Activated naive CD4-positive, alpha-beta T cell treated with anti-CD3 and anti-CD28 coated beads, Interleukin-2, amount 10 ng/mL, durations not matched to agents 7 days and 5 days (primary cell): ENCODE results near the gene CXCL1.

ENCODE experiments used
- CTCF ChIA-PET: fragments of 350-600 bp; sonication (Branson Sonifier 250); formaldehyde crosslinking; loops from one replicate; lab custom pipeline; 2021; ENCODE audit warnings: antibody characterized with exemption; lab: Charles Lee
- DNase-seq: peaks from one replicate; pipeline ENCODE4 v3.0.0-alpha.2; 2020
- H3K27ac Mint-ChIP-seq: one replicate; pipeline ENCODE4 v1.8.0; 2021; ENCODE audit warnings: mild to moderate bottlenecking, moderate library complexity, mixed read lengths
- H3K27me3 Mint-ChIP-seq: one replicate; pipeline ENCODE4 v1.8.0; 2021; ENCODE audit warnings: mild to moderate bottlenecking, mixed read lengths
- H3K36me3 Mint-ChIP-seq: one replicate; pipeline ENCODE4 v1.8.0; 2021; ENCODE audit warnings: mixed read lengths
- H3K4me1 Mint-ChIP-seq: one replicate; pipeline ENCODE4 v1.8.0; 2021; ENCODE audit warnings: mixed read lengths
- H3K4me3 Mint-ChIP-seq: one replicate; pipeline ENCODE4 v1.8.0; 2021; ENCODE audit warnings: mild to moderate bottlenecking, moderate library complexity, mixed read lengths
- H3K9me3 Mint-ChIP-seq: one replicate; pipeline ENCODE4 v1.8.0; 2021; ENCODE audit warnings: mixed read lengths

Gene CXCL1

DNA sequence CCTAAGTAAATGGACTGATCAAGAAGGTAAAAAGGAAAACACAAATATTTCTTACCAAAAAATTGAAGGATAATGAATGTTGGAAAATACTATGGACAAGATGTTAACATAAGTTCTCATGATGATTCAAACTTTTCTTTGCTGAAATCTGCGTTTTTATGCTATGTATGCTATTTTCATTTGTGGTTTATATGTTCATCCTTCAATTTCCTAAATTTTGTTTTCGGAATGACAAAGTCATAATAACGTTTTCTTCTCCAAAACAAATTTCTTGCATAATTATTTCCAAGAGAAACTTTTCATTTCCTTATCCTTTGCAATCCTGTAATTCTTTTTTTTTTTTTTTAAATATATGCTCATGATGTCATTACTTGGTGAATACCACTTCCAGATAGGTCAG, 8.3 kb upstream of the CXCL1 start:
- Mint-ChIP-seq H3K36me3 (no peaks in the 10 kb centered on the region), H3K4me3 (no peak overlapping the region), H3K27me3 (no peaks in the 10 kb centered on the region), H3K9me3 (no peaks in the 10 kb centered on the region), H3K27ac (no peak overlapping the region), H3K4me1 (no peaks in the 10 kb centered on the region)
- no peak for DNase-seq
- CTCF ChIA-PET = no interaction called here

DNA sequence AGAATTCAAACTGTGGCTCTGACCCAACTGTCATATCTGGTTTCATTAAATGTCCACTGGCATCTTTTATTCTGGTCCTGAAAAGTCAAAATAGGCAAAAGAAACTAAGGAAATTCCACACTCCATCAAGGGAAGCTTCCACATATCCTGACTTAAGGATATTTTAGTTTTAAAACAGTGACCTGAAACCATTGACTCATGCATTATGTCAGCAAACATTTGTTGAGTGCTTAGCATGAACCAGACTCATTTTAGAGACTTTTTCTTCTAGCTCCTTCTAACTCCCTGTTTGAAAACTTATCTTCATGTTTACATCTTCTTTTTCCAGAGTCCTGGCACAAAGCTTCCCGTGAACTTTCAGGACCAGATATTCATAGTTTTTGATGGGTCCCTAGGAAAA, 6.9 kb upstream of the CXCL1 start:
- no peaks in the 10 kb centered on the region for H3K9me3 Mint-ChIP-seq
- H3K36me3 Mint-ChIP-seq = no peaks in the 10 kb centered on the region
- no peaks in the 10 kb centered on the region for H3K27me3 Mint-ChIP-seq
- H3K27ac Mint-ChIP-seq = no peak overlapping the region
- no peaks in the 10 kb centered on the region for H3K4me1 Mint-ChIP-seq
- DNase-seq = no peak
- CTCF ChIA-PET = no interaction called here
- no peak overlapping the region for H3K4me3 Mint-ChIP-seq

DNA sequence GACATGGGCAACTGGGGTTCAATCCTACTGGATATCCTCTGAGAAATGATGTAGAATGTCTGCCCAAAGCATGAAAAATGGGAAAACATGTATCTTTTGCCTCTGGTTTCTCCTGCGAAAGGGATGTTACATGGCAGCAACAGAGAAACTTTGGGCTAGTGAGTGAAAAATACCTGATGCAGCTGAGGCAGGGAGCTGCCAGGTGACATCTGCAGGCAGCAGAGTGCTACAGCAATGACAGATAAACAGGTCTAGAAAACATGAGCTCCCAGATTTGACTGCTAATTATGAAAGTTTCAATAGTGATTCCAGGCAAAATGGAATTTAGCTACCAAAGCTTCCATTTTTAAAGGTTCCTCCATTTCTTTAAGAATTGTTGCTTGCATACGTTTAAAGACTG, 4.8 kb upstream of the CXCL1 start:
- Mint-ChIP-seq H3K4me3 (no peak overlapping the region), H3K27ac (no peak overlapping the region), H3K4me1 (no peaks in the 10 kb centered on the region), H3K9me3 (no peaks in the 10 kb centered on the region), H3K27me3 (peaks cover 15% of the 10 kb centered on the region), H3K36me3 (no peaks in the 10 kb centered on the region)
- CTCF ChIA-PET = interaction anchor here (0.6 to 0.8 kb wide), 2 partner anchors 59 to 200 kb away, joined by 3 to 4 read pairs; no protein-coding TSS in a partner anchor
- no peak for DNase-seq

DNA sequence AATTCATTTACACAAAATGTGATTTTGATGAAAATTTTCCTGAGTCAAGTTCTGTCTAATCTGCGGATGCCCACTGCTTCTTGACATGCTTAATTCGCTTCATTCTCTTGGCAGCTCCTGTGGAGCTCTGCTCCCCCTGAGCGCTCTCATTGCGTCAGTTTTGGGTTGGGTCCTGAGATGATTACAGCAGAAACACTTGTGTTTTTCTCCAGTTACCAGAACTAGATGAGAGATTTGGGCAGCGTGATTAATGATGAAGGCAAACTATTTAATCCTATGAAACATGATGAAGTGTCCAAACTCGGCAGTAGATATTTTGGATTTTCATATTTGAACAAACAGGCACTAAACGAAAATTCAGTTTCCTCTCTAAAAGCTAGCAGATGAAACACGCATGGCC, 4.2 kb upstream of the CXCL1 start:
- peaks cover 21% of the 10 kb centered on the region for H3K27me3 Mint-ChIP-seq
- CTCF ChIA-PET = interaction anchor here (0.6 to 0.8 kb wide), 2 partner anchors 60 to 201 kb away, joined by 3 to 4 read pairs; no protein-coding TSS in a partner anchor

DNA sequence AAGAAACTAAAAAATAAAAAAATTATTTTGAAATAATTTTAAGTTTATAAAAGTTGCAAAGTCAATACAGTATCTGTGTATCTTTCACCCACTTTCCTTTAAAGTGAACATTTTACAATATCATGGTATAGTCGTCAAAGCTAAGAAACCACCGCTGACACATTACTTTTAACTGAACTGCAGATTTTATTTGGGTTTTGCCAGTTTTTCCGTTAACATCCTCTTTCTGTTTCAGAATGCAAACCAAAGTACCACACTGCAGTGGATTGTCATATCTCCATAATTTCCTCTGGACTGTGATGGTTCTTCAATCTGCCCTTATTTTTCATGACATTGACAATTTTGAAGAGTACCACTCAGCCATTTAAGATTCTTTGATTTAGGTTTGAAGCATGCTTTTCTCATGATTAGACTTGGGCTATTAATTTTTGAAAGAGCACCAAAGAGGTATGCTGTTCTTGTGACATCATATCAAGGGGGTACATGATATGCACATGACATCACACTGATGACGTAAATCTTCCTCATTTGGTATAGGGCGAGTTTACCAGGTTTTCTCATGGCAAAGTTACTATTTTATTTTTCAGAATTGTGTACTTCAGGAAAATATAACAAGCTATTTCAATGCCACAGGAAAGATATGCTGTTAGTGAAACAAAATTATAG, 3.6 kb upstream of the CXCL1 start:
- peaks cover 26% of the 10 kb centered on the region for H3K27me3 Mint-ChIP-seq
- H3K9me3 Mint-ChIP-seq = no peaks in the 10 kb centered on the region
- H3K4me1 Mint-ChIP-seq = no peaks in the 10 kb centered on the region
- CTCF ChIA-PET = no interaction called here
- H3K27ac Mint-ChIP-seq = no peak overlapping the region
- H3K36me3 Mint-ChIP-seq = no peaks in the 10 kb centered on the region
- DNase-seq = no peak
- no peak overlapping the region for H3K4me3 Mint-ChIP-seq

More for the DNA sequence above, 4.2 kb upstream of the CXCL1 start:
- Mint-ChIP-seq H3K4me3 (no peak overlapping the region), H3K27ac (no peak overlapping the region), H3K4me1 (no peaks in the 10 kb centered on the region), H3K36me3 (no peaks in the 10 kb centered on the region), H3K9me3 (no peaks in the 10 kb centered on the region)
- DNase-seq = no peak

DNA sequence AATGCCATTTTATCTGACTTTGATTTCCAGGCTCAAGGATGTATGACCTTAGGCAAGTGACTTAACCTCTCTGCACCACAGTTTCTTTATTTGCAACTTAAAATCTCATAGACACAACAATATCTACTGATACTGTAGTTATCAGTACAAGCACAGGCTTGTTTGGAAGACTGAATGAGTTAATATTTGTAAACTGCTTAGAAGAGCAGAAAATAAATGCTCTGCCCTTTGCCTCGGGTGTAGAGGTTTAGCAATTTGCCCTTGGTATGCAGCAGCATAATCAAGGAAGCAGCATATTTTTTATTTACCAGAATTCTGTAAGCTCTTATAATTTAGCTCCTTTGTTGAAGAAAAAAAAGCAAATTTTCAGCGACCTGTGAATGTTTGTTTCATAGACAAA, 2.9 kb upstream of the CXCL1 start:
- H3K4me1 Mint-ChIP-seq = no peaks in the 10 kb centered on the region
- DNase-seq = no peak
- peaks cover 26% of the 10 kb centered on the region for H3K27me3 Mint-ChIP-seq
- no peaks in the 10 kb centered on the region for H3K36me3 Mint-ChIP-seq
- H3K9me3 Mint-ChIP-seq = no peaks in the 10 kb centered on the region
- no peak overlapping the region for H3K27ac Mint-ChIP-seq
- CTCF ChIA-PET = no interaction called here
- no peak overlapping the region for H3K4me3 Mint-ChIP-seq

DNA sequence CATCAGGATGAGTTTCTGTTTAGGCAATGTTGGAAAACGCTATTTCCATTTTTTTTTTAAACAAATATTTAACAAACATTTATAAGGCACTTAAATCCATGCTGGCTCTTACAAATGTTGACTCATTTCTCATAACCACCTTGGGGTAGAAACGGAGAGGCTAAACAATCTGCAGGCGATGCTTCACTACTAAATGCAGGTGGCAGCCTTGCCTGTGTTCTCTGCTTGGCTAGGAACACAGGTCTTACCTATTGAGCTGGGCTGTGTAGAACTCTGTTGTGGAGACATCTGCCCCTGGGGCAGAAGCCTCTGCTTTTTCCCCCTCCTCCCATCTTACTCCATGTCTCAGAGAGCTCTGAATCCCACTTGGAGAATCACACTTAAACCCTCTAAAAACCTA, 1.4 kb upstream of the CXCL1 start:
- H3K27ac Mint-ChIP-seq = no peak overlapping the region
- no peaks in the 10 kb centered on the region for H3K9me3 Mint-ChIP-seq
- H3K4me3 Mint-ChIP-seq = no peak overlapping the region
- peaks cover 26% of the 10 kb centered on the region for H3K27me3 Mint-ChIP-seq
- no peaks in the 10 kb centered on the region for H3K4me1 Mint-ChIP-seq
- H3K36me3 Mint-ChIP-seq = no peaks in the 10 kb centered on the region
- DNase-seq = no peak
- CTCF ChIA-PET = no interaction called here

DNA sequence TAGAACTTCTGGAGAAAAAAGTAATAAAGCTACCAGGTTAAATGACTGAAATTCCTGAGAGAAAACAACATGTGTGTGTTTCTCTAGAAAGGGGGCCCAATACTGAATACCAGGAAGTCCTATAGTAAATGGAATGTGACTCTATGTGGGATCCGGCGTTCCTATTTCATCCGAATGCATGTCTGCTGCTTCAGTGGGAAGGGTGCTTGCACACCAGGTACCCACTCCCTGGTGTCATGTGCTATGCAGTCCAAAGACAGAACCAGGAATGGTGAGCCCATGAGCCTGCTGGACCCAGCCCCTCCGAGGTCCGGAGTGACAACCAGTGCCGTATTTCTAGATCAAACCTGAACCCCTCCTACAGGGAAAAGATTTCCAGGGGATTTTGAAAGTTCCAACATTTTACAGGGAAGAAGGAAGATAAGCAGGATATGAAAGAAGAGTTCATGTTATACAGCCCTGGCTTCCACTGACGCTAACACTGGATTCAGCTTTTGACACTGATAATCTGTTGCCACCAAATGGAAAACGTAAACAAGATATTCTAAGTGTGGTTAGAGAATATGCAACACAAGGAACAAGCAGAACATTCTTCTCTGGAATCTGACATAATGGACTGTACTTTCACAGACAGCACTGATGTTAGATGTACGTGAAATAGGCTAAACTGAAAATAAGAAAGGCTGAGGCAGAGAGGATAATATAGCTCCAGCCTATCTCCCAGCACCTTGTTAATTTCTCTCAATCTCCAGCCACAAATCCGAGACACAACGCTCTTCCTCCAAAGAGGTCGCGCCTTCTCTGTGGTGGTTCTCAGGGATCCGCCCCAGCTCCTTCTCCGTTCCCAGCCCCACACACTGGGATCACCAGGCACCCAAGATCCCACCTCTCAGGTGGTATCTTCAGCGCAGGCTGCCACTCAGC, 725 bp upstream of the CXCL1 start:
- no peak overlapping the region for H3K4me3 Mint-ChIP-seq
- H3K27me3 Mint-ChIP-seq = peaks cover 26% of the 10 kb centered on the region
- H3K9me3 Mint-ChIP-seq = no peaks in the 10 kb centered on the region
- no peaks in the 10 kb centered on the region for H3K36me3 Mint-ChIP-seq
- no peaks in the 10 kb centered on the region for H3K4me1 Mint-ChIP-seq
- DNase-seq = no peak
- CTCF ChIA-PET = interaction anchor here (1.2 kb wide), 1 partner anchor 207 kb away, joined by 4 read pairs; no protein-coding TSS in a partner anchor
- no peak overlapping the region for H3K27ac Mint-ChIP-seq

DNA sequence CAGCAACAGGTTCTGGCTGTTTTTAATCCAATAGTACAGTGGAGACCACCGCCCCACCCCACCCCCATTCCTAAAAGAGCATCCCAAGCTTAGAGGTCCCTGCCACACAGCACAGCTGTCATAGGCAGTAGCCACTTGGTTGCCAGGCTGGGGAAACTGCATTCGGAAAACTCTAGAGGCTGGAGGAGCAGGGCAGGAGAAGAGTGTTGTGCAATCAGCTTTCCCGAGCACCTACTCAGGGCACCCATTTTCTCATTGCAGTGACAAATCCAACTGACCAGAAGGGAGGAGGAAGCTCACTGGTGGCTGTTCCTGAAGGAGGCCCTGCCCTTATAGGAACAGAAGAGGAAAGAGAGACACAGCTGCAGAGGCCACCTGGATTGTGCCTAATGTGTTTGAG, 1.1 kb downstream of the CXCL1 start:
- no peaks in the 10 kb centered on the region for H3K9me3 Mint-ChIP-seq
- CTCF ChIA-PET = no interaction called here
- no peak overlapping the region for H3K4me3 Mint-ChIP-seq
- no peaks in the 10 kb centered on the region for H3K36me3 Mint-ChIP-seq
- H3K27ac Mint-ChIP-seq = no peak overlapping the region
- peaks cover 26% of the 10 kb centered on the region for H3K27me3 Mint-ChIP-seq
- DNase-seq = no peak
- H3K4me1 Mint-ChIP-seq = no peaks in the 10 kb centered on the region

DNA sequence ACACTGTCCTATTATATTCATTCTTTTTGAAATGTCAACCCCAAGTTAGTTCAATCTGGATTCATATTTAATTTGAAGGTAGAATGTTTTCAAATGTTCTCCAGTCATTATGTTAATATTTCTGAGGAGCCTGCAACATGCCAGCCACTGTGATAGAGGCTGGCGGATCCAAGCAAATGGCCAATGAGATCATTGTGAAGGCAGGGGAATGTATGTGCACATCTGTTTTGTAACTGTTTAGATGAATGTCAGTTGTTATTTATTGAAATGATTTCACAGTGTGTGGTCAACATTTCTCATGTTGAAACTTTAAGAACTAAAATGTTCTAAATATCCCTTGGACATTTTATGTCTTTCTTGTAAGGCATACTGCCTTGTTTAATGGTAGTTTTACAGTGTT, 1.6 kb downstream of the CXCL1 start:
- Mint-ChIP-seq H3K27me3 (peaks cover 26% of the 10 kb centered on the region), H3K4me1 (no peaks in the 10 kb centered on the region), H3K4me3 (no peak overlapping the region), H3K36me3 (no peaks in the 10 kb centered on the region), H3K9me3 (no peaks in the 10 kb centered on the region), H3K27ac (no peak overlapping the region)
- DNase-seq = no peak
- CTCF ChIA-PET = no interaction called here

DNA sequence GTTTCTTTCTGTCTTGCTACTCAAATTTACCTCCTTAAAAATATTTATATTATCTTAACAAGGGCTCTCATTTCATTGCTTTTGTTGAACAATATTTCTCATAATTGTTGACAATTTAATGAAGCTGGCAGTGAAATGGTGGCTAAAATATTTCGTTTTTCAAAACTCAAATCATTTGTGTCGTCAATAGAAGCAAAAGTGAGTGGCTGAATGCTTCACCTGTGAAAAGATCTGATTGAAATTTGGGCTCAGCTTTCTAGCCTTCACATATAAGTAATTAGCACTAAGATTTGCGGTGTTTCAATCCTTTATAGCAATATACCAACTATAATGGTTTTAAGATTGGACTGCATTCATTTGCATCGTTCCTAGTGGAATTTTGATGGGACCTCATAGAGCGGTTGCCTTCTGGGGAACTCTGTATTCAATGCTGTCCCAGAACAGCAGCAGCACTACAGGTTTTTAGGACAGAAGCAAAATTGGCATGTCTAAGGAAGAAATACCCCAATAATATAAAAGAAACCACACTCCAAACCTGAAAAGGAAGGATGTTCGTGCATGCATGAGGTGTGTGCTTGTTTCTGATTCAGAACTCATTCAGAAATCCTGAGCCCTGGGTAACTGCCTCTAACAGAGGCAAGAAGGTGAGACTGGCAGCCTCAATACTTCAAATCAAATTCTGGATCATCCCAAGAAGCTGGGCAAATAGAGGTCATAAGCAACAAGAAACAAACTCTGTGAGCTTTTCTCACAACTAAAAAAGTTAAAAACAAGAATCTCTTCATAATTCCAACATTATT, 2.5 kb downstream of the CXCL1 start:
- peaks cover 26% of the 10 kb centered on the region for H3K27me3 Mint-ChIP-seq
- H3K4me1 Mint-ChIP-seq = no peaks in the 10 kb centered on the region
- H3K9me3 Mint-ChIP-seq = no peaks in the 10 kb centered on the region
- no peak overlapping the region for H3K27ac Mint-ChIP-seq
- no peaks in the 10 kb centered on the region for H3K36me3 Mint-ChIP-seq
- no peak overlapping the region for H3K4me3 Mint-ChIP-seq
- CTCF ChIA-PET = no interaction called here
- no peak for DNase-seq

DNA sequence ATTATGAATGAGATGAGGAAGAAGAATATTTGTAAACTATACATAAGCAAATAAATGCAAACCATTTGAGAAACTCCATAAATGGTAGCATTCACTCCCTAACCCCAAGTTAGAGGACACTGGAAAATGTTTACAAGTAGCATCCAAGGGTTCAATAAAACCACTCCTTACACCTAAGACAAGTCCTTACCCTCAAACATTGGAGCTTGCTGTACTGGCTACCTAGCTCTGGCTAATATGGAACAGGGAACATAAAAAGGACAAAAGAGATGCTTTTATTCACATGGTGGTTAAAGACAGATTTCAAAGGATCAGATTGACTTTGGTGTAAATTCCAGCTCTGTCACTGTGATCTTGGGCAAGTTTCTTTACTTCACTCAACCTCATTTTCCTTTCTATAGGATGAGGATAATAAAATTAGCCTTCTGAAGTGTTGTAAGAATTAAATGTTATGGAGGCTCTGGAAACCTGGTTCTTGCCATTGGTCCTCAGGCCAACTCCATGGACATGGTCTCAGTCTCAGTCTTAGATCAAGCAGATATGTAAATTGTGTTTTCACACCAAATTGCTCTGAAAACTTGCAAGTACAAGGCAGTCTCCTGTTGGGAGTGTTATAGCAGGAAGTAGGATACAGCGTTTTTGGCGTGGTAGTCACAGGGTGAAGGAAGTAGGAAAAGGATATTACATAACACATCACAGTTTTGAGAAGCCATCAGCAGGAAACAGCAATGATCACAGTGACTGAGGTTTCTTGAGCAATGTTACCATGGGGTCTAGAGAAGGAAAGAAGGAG, 3.3 kb downstream of the CXCL1 start:
- H3K9me3 Mint-ChIP-seq = no peaks in the 10 kb centered on the region
- peaks cover 26% of the 10 kb centered on the region for H3K27me3 Mint-ChIP-seq
- H3K27ac Mint-ChIP-seq = no peak overlapping the region
- DNase-seq = no peak
- CTCF ChIA-PET = no interaction called here
- H3K36me3 Mint-ChIP-seq = no peaks in the 10 kb centered on the region
- no peaks in the 10 kb centered on the region for H3K4me1 Mint-ChIP-seq
- no peak overlapping the region for H3K4me3 Mint-ChIP-seq

DNA sequence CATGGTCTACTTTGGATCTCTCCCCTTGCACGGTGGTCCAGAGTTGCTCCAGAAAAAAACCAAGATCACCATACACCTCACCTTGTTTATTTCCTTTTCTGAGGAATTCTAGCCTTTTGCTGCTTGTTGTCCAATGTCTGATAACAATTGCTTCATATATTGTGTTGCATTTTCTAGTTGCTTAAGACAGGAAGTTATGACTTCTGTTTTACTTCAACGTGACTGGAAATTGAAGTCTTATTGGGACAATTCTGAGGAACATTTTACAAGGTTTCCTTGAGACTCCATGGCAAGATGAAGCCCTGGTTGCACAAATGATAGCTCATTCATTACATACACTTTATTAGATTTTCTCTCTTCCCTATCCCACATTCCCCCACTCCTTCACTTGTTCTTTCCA, 5.2 kb downstream of the CXCL1 start:
- no peak for DNase-seq
- H3K36me3 Mint-ChIP-seq = no peaks in the 10 kb centered on the region
- H3K27ac Mint-ChIP-seq = no peak overlapping the region
- H3K9me3 Mint-ChIP-seq = no peaks in the 10 kb centered on the region
- CTCF ChIA-PET = no interaction called here
- peaks cover 11% of the 10 kb centered on the region for H3K27me3 Mint-ChIP-seq
- H3K4me1 Mint-ChIP-seq = no peaks in the 10 kb centered on the region
- H3K4me3 Mint-ChIP-seq = no peak overlapping the region

DNA sequence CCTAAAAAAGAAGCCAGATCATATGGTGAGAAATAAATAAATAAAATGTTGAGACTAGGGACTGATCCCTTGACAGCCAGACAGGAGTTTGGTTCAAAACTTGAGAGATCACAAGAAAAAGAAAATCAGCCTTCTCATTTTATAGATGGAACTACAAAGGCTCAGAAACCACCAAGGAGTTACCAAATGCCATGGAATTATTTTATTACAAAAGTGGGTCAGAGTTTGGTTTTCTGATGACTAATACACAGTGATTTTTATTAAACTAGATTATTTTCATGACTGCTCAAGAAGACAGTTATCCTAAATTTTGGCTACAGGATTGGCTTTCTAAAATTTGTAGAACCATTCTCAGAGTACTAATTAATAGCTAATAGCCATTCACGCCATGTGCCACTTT, 6.2 kb downstream of the CXCL1 start:
- CTCF ChIA-PET = no interaction called here
- H3K27ac Mint-ChIP-seq = no peak overlapping the region
- no peaks in the 10 kb centered on the region for H3K4me1 Mint-ChIP-seq
- no peaks in the 10 kb centered on the region for H3K36me3 Mint-ChIP-seq
- no peaks in the 10 kb centered on the region for H3K9me3 Mint-ChIP-seq
- H3K4me3 Mint-ChIP-seq = no peak overlapping the region
- H3K27me3 Mint-ChIP-seq = peaks cover under 1% of the 10 kb centered on the region
- no peak for DNase-seq
